ENCODE data around the gene LPCAT2.

DNA sequence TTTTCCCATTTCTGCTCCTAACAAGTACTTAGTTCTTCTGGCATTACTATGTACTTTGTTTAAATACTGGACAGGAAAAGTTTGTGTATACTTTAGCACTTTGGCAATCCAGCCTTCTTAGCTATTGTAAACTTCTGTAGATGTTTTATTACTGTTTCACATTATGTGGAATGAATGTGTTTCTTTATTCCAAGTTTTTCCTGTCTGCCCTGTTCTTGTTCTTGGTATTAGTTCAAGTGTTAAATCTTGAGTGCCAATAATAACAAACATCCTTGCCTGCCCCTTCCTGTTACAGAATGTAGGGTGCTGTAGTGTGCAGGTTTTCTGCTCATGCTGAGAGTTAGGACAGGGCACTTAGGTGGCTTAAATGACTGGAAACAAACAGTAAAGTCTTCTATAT is 50.4 kb downstream of the LPCAT2 start:
- TF ChIP-seq, protein P1, sequence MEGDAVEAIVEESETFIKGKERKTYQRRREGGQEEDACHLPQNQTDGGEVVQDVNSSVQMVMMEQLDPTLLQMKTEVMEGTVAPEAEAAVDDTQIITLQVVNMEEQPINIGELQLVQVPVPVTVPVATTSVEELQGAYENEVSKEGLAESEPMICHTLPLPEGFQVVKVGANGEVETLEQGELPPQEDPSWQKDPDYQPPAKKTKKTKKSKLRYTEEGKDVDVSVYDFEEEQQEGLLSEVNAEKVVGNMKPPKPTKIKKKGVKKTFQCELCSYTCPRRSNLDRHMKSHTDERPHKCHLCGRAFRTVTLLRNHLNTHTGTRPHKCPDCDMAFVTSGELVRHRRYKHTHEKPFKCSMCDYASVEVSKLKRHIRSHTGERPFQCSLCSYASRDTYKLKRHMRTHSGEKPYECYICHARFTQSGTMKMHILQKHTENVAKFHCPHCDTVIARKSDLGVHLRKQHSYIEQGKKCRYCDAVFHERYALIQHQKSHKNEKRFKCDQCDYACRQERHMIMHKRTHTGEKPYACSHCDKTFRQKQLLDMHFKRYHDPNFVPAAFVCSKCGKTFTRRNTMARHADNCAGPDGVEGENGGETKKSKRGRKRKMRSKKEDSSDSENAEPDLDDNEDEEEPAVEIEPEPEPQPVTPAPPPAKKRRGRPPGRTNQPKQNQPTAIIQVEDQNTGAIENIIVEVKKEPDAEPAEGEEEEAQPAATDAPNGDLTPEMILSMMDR (IDR thresholded peaks at IDR 0.05): no peak
- no peak for TF ChIP-seq POLR2A (IDR thresholded peaks at IDR 0.05)

Measured in vagina (tissue), 2 donors.